Hepatocyte (in vitro differentiated cells): ENCODE results near the gene HAGH. TPM values are rescaled to one million over a fixed set of nuclear protein-coding genes. Genes with fewer than 3 reads are reported as not detected.

Experiments used
- DNase-seq: peaks from one replicate; pipeline ENCODE4 v3.0.0-alpha.2; 2016; ENCODE audit warnings: low spot score
- H2AFZ ChIP-seq: fragments of 200-600 bp; sonication (generic); 2 replicates; pipeline ENCODE4 v1.6.0; 2016; ENCODE audit warnings: antibody characterized with exemption, mild to moderate bottlenecking
- H3K27ac ChIP-seq: fragments of 200-600 bp; sonication (generic); 2 replicates; pipeline ENCODE4 v1.5.1; 2016; ENCODE audit warnings: mild to moderate bottlenecking
- H3K27me3 ChIP-seq: fragments of 200-600 bp; sonication (generic); 2 replicates; pipeline ENCODE4 v1.6.1; 2016
- H3K36me3 ChIP-seq: fragments of 200-600 bp; sonication (generic); replicated peaks from 2 replicates; pipeline ENCODE4 v1.5.1; 2016; ENCODE audit warnings: low read depth; ENCODE audit not compliant: insufficient read depth
- H3K4me1 ChIP-seq: fragments of 200-600 bp; sonication (generic); 2 replicates; pipeline ENCODE4 v1.5.1; 2016; ENCODE audit warnings: mild to moderate bottlenecking, moderate library complexity; ENCODE audit not compliant: insufficient read depth
- H3K4me2 ChIP-seq: fragments of 200-600 bp; sonication (generic); 2 replicates; pipeline ENCODE4 v1.6.0; 2016
- H3K4me3 ChIP-seq: fragments of 200-600 bp; sonication (generic); 2 replicates; pipeline ENCODE4 v1.5.1; 2016; ENCODE audit warnings: mild to moderate bottlenecking
- H3K79me2 ChIP-seq: fragments of 200-600 bp; sonication (generic); 2 replicates; pipeline ENCODE4 v1.6.0; 2017; ENCODE audit warnings: mild to moderate bottlenecking
- H3K9me2 ChIP-seq: fragments of 200-600 bp; sonication (generic); replicated peaks from 2 replicates; pipeline ENCODE4 v1.6.0; 2017; ENCODE audit warnings: mild to moderate bottlenecking; ENCODE audit not compliant: insufficient read depth
- H3K9me3 ChIP-seq: fragments of 200-600 bp; sonication (generic); 2 replicates; pipeline ENCODE4 v1.5.1; 2016; ENCODE audit warnings: low read depth, mild to moderate bottlenecking
- H4K20me1 ChIP-seq: fragments of 200-600 bp; sonication (generic); 2 replicates; pipeline ENCODE4 v1.6.0; 2016; ENCODE audit warnings: mild to moderate bottlenecking; ENCODE audit not compliant: insufficient read depth, poor library complexity, severe bottlenecking
- CTCF ChIP-seq: fragments of 200-600 bp; sonication (generic); IDR thresholded peaks from 2 replicates; pipeline ENCODE4 v1.5.1; 2016; ENCODE audit warnings: antibody characterized with exemption, mild to moderate bottlenecking; ENCODE audit not compliant: poor library complexity
- EZH2 ChIP-seq: fragments of 200-600 bp; sonication (generic); IDR thresholded peaks from 2 replicates; pipeline ENCODE4 v1.6.1; 2016; ENCODE audit warnings: antibody characterized with exemption, mild to moderate bottlenecking, borderline replicate concordance
- EZH2phosphoT487 ChIP-seq: fragments of 200-600 bp; sonication (generic); IDR thresholded peaks from one replicate; pipeline ENCODE4 v1.6.1; 2018; ENCODE audit warnings: antibody characterized with exemption, mild to moderate bottlenecking, low read depth, moderate library complexity; ENCODE audit not compliant: unreplicated experiment, severe bottlenecking
- WGBS: methylation state at CpG from one replicate; pipeline ENCODE4 v1.1.6; 2016; ENCODE audit warnings: low lambda C conversion rate; ENCODE audit errors: missing lambda C conversion rate; 5-methylcytosine and 5-hydroxymethylcytosine counted together
- polyA plus RNA-seq: library from polyadenylated mRNA; unstranded; fragments of >200 nt; fragmentation: Nextera tagmentation; extraction: Ambion mirVana; gene quantifications from 2 replicates; pipeline ENCODE4 v1.2.1, GENCODE V29; 2016
- total RNA-seq: library from RNA; depleted of rRNA; stranded (reverse); fragments of >200 nt; gene quantifications from 2 replicates; pipeline ENCODE4 v1.2.3, GENCODE V29; 2014

HAGH gene
- total and polyA plus RNA-seq, 2 experiments from 2014 or later = 55.6 to 113 TPM

- TF ChIP-seq CTCF (no peak), EZH2phosphoT487 (no peak), EZH2 (no peak)
- H3K36me3 ChIP-seq = no peaks in the 10 kb centered on the region
- H3K9me2 ChIP-seq = no peaks in the 10 kb centered on the region
- H3K79me2 ChIP-seq = peaks cover 34% of the 10 kb centered on the region
- DNase-seq = peak; percentile 54
- H3K4me2 ChIP-seq = peak within 1 kb of the TSS; percentile 100
- H2AFZ ChIP-seq = peak within 1 kb of the TSS; percentile 80
- peaks cover 29% of the 10 kb centered on the region for H3K4me1 ChIP-seq
- H3K27me3 ChIP-seq = no peaks in the 10 kb centered on the region
- 1% methylated on average over 39 of the region's 53 CpGs for WGBS
- peak within 1 kb of the TSS; percentile 98 for H3K27ac ChIP-seq
- no peaks in the 10 kb centered on the region for H3K9me3 ChIP-seq
- H3K4me3 ChIP-seq = peak within 1 kb of the TSS; percentile 88
- H4K20me1 ChIP-seq = peaks cover 20% of the 10 kb centered on the region
These were observed 54.2 kb downstream of the HAGH start, which contains the start of gene EME2 for GRCh38 chr16:1772362-1772907. TSS of gene EME2 (plus strand) at chr16:1772810. CDS start at chr16:1773228, 418 bp downstream.

- WGBS = 7% methylated on average over 22 of the region's 22 CpGs
- Histone ChIP-seq H3K27me3 (no peaks in the 10 kb centered on the region), H4K20me1 (peaks cover 20% of the 10 kb centered on the region), H3K36me3 (no peaks in the 10 kb centered on the region), H3K9me2 (no peaks in the 10 kb centered on the region), H3K4me2 (peak overlapping the region; percentile 100), H2AFZ (no peak overlapping the region), H3K27ac (peak overlapping the region; percentile 98), H3K4me1 (peaks cover 29% of the 10 kb centered on the region), H3K79me2 (peaks cover 34% of the 10 kb centered on the region), H3K9me3 (no peaks in the 10 kb centered on the region), H3K4me3 (peak overlapping the region; percentile 88)
- no peak for DNase-seq
- TF ChIP-seq CTCF = no peak
- no peak for TF ChIP-seq EZH2phosphoT487
- no peak for TF ChIP-seq EZH2
These were observed 54.7 kb downstream of the HAGH start for GRCh38 chr16:1771864-1772361.

- no peaks in the 10 kb centered on the region for H3K9me3 ChIP-seq
- H3K79me2 ChIP-seq = peaks cover 34% of the 10 kb centered on the region
- no peaks in the 10 kb centered on the region for H3K27me3 ChIP-seq
- H3K9me2 ChIP-seq = no peaks in the 10 kb centered on the region
- DNase-seq = peak; percentile 82
- H3K27ac ChIP-seq = peak within 1 kb of the TSS; percentile 98
- 4% methylated on average over 15 of the region's 79 CpGs for WGBS
- peaks cover 29% of the 10 kb centered on the region for H3K4me1 ChIP-seq
- H2AFZ ChIP-seq = no peak within 1 kb of the TSS
- H3K36me3 ChIP-seq = no peaks in the 10 kb centered on the region
- H4K20me1 ChIP-seq = peaks cover 20% of the 10 kb centered on the region
- H3K4me2 ChIP-seq = peak within 1 kb of the TSS; percentile 100
- peak within 1 kb of the TSS; percentile 88 for H3K4me3 ChIP-seq
- TF ChIP-seq EZH2phosphoT487 = no peak
- TF ChIP-seq EZH2 = no peak
- TF ChIP-seq CTCF = no peak
These were observed 55.3 kb downstream of the HAGH start, which contains the start of gene NME3 for GRCh38 chr16:1771188-1771863. TSS of gene NME3 (minus strand) at chr16:1771543. CDS start at chr16:1771534, 9 bp downstream.
